Measurements from ENCODE around the gene RAPGEF3. TPM values are rescaled to one million over a fixed set of nuclear protein-coding genes. Genes with fewer than 3 reads are reported as not detected.

Gene RAPGEF3
- total RNA-seq, 1 donor from 2014 or later = 0.58 TPM

- Histone ChIP-seq H2AFZ (replicated peaks) (no peak overlapping the region), H3K4me3 (no peak overlapping the region), H3K9ac (no peak overlapping the region), H3K27me3 (no peaks in the 10 kb centered on the region), H3K27ac (no peak overlapping the region), H3F3A (ENCODE audit: low read depth) (peaks cover 5% of the 10 kb centered on the region), H3K4me2 (no peak overlapping the region), H3K4me1 (peaks cover 4% of the 10 kb centered on the region), H3K79me2 (ENCODE audit: low read depth) (no peaks in the 10 kb centered on the region), H3K9me3 (ENCODE audit: low read depth) (no peaks in the 10 kb centered on the region), H3K36me3 (no peaks in the 10 kb centered on the region), H4K20me1 (ENCODE audit: low read depth) (no peaks in the 10 kb centered on the region)
- TF ChIP-seq EZH2 (IDR thresholded peaks at IDR 0.05) (no peak), EZH2phosphoT487 (IDR thresholded peaks at IDR 0.05) (no peak), CTCF (IDR thresholded peaks at IDR 0.05) (no peak)
- Mint-ChIP-seq H3K36me3 (no peaks in the 10 kb centered on the region), H3K27ac (no peak overlapping the region), H3K9me3 (no peaks in the 10 kb centered on the region), H3K4me3 (no peak overlapping the region), H3K4me1 (peaks cover 14% of the 10 kb centered on the region), H3K27me3 (ENCODE audit: insufficient read depth, low read depth) (peaks cover 2% of the 10 kb centered on the region)
- DNase-seq (ENCODE audit: low spot score) = no peak
Measured at GRCh38 chr12:47722136-47722834, 36.4 kb downstream of the RAPGEF3 start.

DNA sequence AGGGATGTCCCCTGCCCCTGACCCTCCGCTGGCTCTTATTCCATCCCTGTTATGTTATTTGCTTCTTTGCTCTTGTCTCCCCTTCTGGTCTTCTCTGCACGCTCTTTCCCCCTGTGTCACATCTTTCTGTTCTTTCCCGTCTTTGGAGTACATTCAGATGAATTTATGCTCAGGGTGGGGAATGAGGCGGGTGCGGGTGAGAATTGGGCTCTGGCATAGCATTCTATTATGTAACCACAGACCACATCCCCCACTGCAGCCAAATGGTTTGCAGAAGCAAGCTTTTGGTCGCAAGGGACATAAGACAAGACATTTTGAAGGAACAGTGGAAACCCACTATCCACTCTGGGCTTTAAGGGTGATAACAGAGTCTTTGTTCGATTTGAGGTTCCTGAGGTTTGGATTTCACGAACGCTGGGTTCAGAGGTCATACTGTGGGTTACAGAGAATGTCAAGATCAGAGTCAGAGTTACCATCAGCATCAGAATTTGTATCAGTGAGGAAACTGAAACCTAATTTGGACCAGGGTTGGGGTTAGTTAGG is 37.2 kb downstream of the RAPGEF3 start:
- H3K36me3 Mint-ChIP-seq = no peaks in the 10 kb centered on the region
- Histone ChIP-seq H2AFZ (replicated peaks) (no peak overlapping the region), H3F3A (ENCODE audit: low read depth) (peaks cover 5% of the 10 kb centered on the region), H3K4me1 (peaks cover 4% of the 10 kb centered on the region), H3K27me3 (peaks cover 6% of the 10 kb centered on the region), H3K4me3 (no peak overlapping the region), H3K9ac (no peak overlapping the region), H3K9me3 (ENCODE audit: low read depth) (no peaks in the 10 kb centered on the region), H3K36me3 (no peaks in the 10 kb centered on the region), H3K4me2 (no peak overlapping the region), H3K27ac (no peak overlapping the region), H3K79me2 (ENCODE audit: low read depth) (no peaks in the 10 kb centered on the region), H4K20me1 (ENCODE audit: low read depth) (no peaks in the 10 kb centered on the region)
- no peak for TF ChIP-seq EZH2 (IDR thresholded peaks at IDR 0.05)
- no peak for TF ChIP-seq CTCF (IDR thresholded peaks at IDR 0.05)
- no peak for TF ChIP-seq EZH2phosphoT487 (IDR thresholded peaks at IDR 0.05)
- no peaks in the 10 kb centered on the region for H3K9me3 Mint-ChIP-seq
- H3K27ac Mint-ChIP-seq = no peak overlapping the region
- H3K27me3 Mint-ChIP-seq (ENCODE audit: insufficient read depth, low read depth) = peaks cover 2% of the 10 kb centered on the region
- peaks cover 17% of the 10 kb centered on the region for H3K4me1 Mint-ChIP-seq
- no peak overlapping the region for H3K4me3 Mint-ChIP-seq
- DNase-seq (ENCODE audit: low spot score) = no peak

GRCh38 chr12:47718531-47718930 is 40.1 kb downstream of the RAPGEF3 start:
- Histone ChIP-seq H3K9ac (no peak overlapping the region), H3K79me2 (ENCODE audit: low read depth) (no peaks in the 10 kb centered on the region), H3K4me2 (no peak overlapping the region), H3K27me3 (peaks cover 6% of the 10 kb centered on the region), H3K27ac (no peak overlapping the region), H3K36me3 (no peaks in the 10 kb centered on the region), H2AFZ (replicated peaks) (no peak overlapping the region), H3K4me1 (peaks cover 4% of the 10 kb centered on the region), H3F3A (ENCODE audit: low read depth) (peaks cover 5% of the 10 kb centered on the region), H3K4me3 (no peak overlapping the region), H4K20me1 (ENCODE audit: low read depth) (no peaks in the 10 kb centered on the region), H3K9me3 (ENCODE audit: low read depth) (no peaks in the 10 kb centered on the region)
- Mint-ChIP-seq H3K4me3 (no peak overlapping the region), H3K9me3 (no peaks in the 10 kb centered on the region), H3K27me3 (ENCODE audit: insufficient read depth, low read depth) (no peaks in the 10 kb centered on the region), H3K4me1 (peaks cover 21% of the 10 kb centered on the region), H3K27ac (no peak overlapping the region), H3K36me3 (no peaks in the 10 kb centered on the region)
- TF ChIP-seq EZH2 (IDR thresholded peaks at IDR 0.05) = no peak
- no peak for TF ChIP-seq CTCF (IDR thresholded peaks at IDR 0.05)
- no peak for TF ChIP-seq EZH2phosphoT487 (IDR thresholded peaks at IDR 0.05)
- no peak for DNase-seq (ENCODE audit: low spot score)
